ENCODE results near the gene CHD9NB. TPM values are rescaled to one million over a fixed set of nuclear protein-coding genes. Genes with fewer than 3 reads are reported as not detected.

CHD9NB gene
- total RNA-seq (10 to 100 TPM in 1 of 2 donors, 1 to 10 TPM in 1; 2.5 to 25.7 TPM), polyA plus RNA-seq (ENCODE audit: insufficient read length in 2 of 2) (1 to 10 TPM; 2.6 to 3.3 TPM)
- long read RNA-seq, donor 1, result 0 reads
- long read RNA-seq, donor 2, result 0 reads
- long read RNA-seq, donor 3, result 0 reads
- long read RNA-seq, donor 4, result 0 reads

DNA sequence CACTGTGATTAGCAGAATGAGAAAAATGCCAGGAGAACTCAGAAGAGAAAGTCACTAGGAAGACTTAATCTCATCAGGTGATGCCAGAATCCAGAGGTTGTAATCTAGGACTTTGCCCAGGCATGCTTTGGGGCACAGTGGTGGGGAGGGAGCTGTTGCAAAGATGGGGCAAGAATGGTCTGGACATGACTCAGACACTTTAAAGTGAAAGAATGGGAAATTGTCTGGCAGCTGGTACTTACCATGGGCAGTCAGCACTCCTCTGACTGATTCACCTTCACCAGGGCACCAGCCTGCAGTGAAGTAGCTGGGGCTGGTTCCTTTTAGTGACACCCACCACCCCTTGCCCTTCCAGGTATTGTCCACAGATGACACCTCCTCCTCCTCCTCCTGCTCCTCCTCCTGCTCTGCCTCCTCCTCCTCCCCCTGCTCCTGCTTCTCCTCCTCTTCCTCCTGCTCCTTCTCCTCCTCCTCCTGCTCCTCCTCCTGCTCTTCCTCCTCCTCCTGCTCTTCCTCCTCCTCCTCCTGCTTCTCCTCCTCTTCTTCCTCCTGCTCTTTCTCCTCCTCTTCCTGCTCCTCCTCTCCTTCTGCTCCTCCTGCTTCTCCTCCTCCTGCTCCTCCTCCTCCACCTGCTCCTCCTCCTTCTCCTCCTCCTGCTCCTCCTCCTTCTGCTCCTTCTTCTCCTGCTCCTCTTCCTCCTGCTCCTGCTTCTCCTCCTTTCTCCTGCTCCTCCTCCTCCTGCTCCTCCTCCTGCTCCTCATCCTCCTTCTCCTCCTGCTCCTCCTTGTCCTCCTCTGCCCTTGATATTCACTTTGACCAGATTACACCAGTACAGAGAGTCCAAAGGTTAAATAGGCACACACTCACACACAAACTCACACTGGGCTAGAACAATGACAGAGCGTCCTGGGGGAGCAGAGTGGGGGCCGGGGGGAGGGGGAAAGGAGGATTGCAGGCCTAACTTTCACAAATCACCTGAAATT, at the start of gene CHD9NB:
Gene CHD9NB (minus strand): TSS at position 379 of the 983 bp plus-strand sequence. CDS start 8,739 bp downstream, outside the sequence.
- peak in 1 of 6 donors; percentile 4 for DNase-seq (ENCODE audit: low read depth in 4 of 6, low spot score in 6 of 6)
- no CpG with 5 or more reads among the region's 2 CpGs for WGBS (ENCODE audit: insufficient coverage)
- no peaks in the 10 kb centered on the region for H3K36me3 ChIP-seq (ENCODE audit: control insufficient read depth, insufficient read depth, low read length)
- H3K9me3 ChIP-seq (ENCODE audit: control insufficient read depth, insufficient read depth, low read length), result no peaks in the 10 kb centered on the region
- H3K27ac ChIP-seq (ENCODE audit: low read depth, low read length), result no peak within 1 kb of the TSS
- H3K4me3 ChIP-seq (ENCODE audit: low read depth, low read length), result no peak within 1 kb of the TSS
- no peaks in the 10 kb centered on the region for H3K27me3 ChIP-seq (ENCODE audit: control insufficient read depth, insufficient read depth, low read length)
- H3K4me1 ChIP-seq (ENCODE audit: control insufficient read depth, insufficient read depth, low read length), result peaks cover 20% of the 10 kb centered on the region

DNA sequence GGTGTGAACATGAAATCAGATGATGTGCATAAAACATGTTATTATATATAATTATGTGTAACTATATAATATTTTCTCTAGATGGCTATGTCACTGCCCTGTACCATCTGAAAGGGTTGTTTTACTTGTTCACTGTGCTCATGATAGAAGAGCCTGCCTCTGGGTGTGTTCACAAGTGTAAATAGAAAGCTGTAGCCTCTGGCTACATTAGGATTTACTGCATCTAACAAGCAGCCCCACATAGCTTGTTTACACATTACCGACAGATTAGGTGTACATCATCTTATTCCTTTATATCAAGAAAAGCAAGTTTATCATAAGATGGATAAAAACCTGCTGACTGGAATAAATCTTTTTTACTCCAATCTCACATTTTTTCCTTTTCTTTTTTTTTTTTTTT, 48.2 kb upstream of the CHD9NB start:
- H3K4me1 ChIP-seq (ENCODE audit: control insufficient read depth, insufficient read depth, low read length), result peaks cover 28% of the 10 kb centered on the region
- no peak for DNase-seq (ENCODE audit: low read depth in 4 of 6, low spot score in 6 of 6)
- no peaks in the 10 kb centered on the region for H3K36me3 ChIP-seq (ENCODE audit: control insufficient read depth, insufficient read depth, low read length)
- peak overlapping the region; percentile 40 for H3K27ac ChIP-seq (ENCODE audit: low read depth, low read length)
- WGBS (ENCODE audit: insufficient coverage), result no CpG with 5 or more reads among the region's 1 CpG
- H3K27me3 ChIP-seq (ENCODE audit: control insufficient read depth, insufficient read depth, low read length), result no peaks in the 10 kb centered on the region
- no peaks in the 10 kb centered on the region for H3K9me3 ChIP-seq (ENCODE audit: control insufficient read depth, insufficient read depth, low read length)
- H3K4me3 ChIP-seq (ENCODE audit: low read depth, low read length), result no peak overlapping the region

DNA sequence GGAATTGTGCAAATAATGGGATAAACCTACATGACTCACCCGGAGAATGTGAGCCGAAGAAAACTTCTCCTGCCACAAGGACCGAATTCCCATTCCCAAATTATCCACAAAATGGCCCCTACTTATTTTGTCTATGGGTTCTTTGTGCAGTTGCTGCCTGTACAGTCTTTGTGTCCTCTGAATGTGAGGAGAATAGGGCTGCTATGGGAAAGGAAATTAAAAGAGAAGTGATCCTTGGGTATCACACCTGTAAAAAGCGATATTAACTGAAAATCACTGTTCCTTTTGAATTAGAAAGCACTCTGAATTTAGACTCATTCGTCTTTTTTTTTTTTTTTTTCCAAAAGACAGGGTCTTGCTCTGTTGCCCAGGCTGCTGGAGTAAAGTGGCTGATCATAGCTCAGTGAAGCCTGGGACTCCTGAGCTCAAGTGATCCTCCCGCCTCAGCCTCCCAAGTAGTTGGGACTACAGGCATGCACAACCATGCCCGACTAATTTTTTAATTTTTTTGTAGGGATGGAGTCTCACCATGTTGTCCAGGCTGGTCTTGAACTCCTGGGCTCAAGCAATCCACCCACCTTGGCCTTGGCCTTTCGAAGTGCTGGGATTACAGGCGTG, 47.5 kb upstream of the CHD9NB start:
- H3K4me3 ChIP-seq (ENCODE audit: low read depth, low read length), result peak overlapping the region; percentile 33
- peak in 1 of 6 donors; percentile 38 for DNase-seq (ENCODE audit: low read depth in 4 of 6, low spot score in 6 of 6)
- H3K27me3 ChIP-seq (ENCODE audit: control insufficient read depth, insufficient read depth, low read length), result no peaks in the 10 kb centered on the region
- 100% methylated on average over 1 of the region's 9 CpGs for WGBS (ENCODE audit: insufficient coverage)
- H3K36me3 ChIP-seq (ENCODE audit: control insufficient read depth, insufficient read depth, low read length), result no peaks in the 10 kb centered on the region
- H3K4me1 ChIP-seq (ENCODE audit: control insufficient read depth, insufficient read depth, low read length), result peaks cover 28% of the 10 kb centered on the region
- no peaks in the 10 kb centered on the region for H3K9me3 ChIP-seq (ENCODE audit: control insufficient read depth, insufficient read depth, low read length)
- H3K27ac ChIP-seq (ENCODE audit: low read depth, low read length), result peak overlapping the region; percentile 96

DNA sequence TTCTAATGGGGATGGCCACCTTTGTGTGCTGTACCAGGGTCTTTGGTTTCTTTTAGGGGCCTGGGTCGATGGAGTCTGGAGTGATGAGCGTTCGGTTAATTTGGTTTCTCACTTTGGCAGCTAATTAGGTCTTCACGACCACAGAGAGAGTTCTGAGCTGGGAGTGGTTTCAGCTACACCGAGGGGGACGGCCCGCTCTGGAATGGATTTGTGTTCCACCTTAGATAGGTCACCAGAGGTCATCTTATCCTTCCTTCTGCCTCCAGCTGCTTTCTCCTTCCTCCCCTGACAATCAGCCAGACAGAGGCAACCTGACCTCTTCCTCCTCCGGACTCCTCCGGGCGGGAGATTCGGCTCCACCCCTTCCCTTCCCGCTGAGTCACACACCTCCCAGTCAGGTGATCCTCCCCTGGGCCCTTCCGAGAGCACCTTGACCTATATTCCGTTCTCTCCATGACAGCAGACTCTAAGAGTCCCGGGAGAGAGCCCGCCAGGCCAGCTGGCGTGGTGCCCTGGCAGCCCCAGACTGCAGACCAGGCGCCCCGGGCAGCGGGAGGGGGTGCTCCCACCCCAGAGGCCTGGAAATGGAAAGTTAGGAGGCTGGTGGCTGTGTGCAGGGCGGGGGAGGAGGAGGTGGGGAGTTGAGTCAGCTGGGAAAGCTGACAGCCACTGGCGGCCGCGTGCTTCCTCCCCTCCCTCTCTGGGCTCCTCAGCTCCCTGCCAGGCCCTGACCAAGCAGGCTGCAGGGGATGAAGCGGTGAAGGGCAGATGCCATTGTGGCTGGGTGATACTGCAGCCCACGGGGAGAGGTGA, 46.8 kb upstream of the CHD9NB start:
- no peaks in the 10 kb centered on the region for H3K36me3 ChIP-seq (ENCODE audit: control insufficient read depth, insufficient read depth, low read length)
- peak overlapping the region; percentile 96 for H3K27ac ChIP-seq (ENCODE audit: low read depth, low read length)
- no peaks in the 10 kb centered on the region for H3K9me3 ChIP-seq (ENCODE audit: control insufficient read depth, insufficient read depth, low read length)
- DNase-seq (ENCODE audit: low read depth in 4 of 6, low spot score in 6 of 6), result peak; percentile 56 to 91 (median 71)
- peak overlapping the region; percentile 33 for H3K4me3 ChIP-seq (ENCODE audit: low read depth, low read length)
- WGBS (ENCODE audit: insufficient coverage), result 3% methylated on average over 16 of the region's 26 CpGs
- H3K27me3 ChIP-seq (ENCODE audit: control insufficient read depth, insufficient read depth, low read length), result no peaks in the 10 kb centered on the region
- H3K4me1 ChIP-seq (ENCODE audit: control insufficient read depth, insufficient read depth, low read length), result peaks cover 28% of the 10 kb centered on the region

DNA sequence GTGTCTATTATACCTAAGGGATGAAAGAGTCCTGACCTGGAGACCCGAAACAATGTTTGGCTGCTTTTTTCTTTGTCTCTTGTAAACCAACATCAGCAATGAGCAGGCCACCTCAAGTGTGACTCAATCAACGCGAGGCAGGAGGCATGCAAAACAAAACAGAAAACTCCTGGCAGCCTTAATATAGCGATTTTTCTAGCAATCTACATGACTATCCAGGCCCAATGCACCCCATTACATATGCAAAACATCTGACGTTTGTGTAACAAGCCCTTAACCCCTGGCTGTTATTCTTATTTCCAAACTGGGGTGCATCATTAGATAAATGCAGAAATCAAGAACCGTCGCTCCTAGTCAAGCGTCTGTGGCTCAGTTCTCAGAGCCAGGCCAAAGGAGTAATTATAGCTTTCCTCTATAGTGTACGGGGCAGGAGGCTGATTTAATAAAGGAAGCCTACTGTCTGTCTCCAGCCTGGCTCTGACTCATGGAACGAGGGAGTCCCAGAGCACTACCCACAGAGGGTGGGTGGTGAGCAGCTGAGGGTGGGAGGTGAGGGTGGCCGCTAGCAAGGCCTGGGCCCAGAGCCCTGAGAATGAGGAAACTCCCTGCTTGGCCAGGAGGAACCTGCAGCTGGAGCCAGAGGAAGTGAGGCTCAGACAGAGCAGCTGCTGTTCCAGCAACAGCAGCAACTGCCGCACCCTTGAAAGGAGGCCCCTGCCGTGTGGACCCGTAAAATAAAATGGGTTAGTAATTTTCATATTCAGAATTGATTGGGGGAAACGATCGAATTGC, 46.0 kb upstream of the CHD9NB start:
- H3K4me1 ChIP-seq (ENCODE audit: control insufficient read depth, insufficient read depth, low read length), result peaks cover 34% of the 10 kb centered on the region
- no peaks in the 10 kb centered on the region for H3K27me3 ChIP-seq (ENCODE audit: control insufficient read depth, insufficient read depth, low read length)
- peak overlapping the region; percentile 33 for H3K4me3 ChIP-seq (ENCODE audit: low read depth, low read length)
- peaks cover 2% of the 10 kb centered on the region for H3K36me3 ChIP-seq (ENCODE audit: control insufficient read depth, insufficient read depth, low read length)
- DNase-seq (ENCODE audit: low read depth in 4 of 6, low spot score in 6 of 6), result peak in 5 of 6 donors; percentile 29 to 83 (median 70)
- H3K27ac ChIP-seq (ENCODE audit: low read depth, low read length), result peak overlapping the region; percentile 96
- no peaks in the 10 kb centered on the region for H3K9me3 ChIP-seq (ENCODE audit: control insufficient read depth, insufficient read depth, low read length)
- WGBS (ENCODE audit: insufficient coverage), result 11% methylated on average over 13 of the region's 16 CpGs

DNA sequence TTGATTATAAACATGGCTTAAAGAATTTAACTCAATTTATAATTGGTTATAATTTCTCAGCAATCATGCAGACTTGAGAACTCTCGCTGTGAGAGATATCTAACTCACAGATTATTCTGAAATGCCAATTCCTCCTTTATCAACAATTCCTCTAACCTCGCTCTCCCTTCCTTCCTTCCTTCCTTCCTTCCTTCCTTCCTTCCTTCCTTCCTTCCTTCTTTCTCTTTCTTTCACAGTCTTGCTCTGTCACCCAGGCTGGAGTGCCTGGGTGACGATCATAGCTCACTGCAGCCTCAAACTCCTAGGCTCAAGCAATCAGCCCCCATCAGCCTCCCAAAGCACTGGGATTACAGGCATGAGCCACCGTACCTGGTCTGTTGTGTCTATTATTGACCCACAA, 44.5 kb upstream of the CHD9NB start:
- Histone ChIP-seq H3K27me3 (ENCODE audit: control insufficient read depth, insufficient read depth, low read length) (no peaks in the 10 kb centered on the region), H3K4me3 (ENCODE audit: low read depth, low read length) (no peak overlapping the region), H3K36me3 (ENCODE audit: control insufficient read depth, insufficient read depth, low read length) (peaks cover 2% of the 10 kb centered on the region), H3K9me3 (ENCODE audit: control insufficient read depth, insufficient read depth, low read length) (no peaks in the 10 kb centered on the region), H3K4me1 (ENCODE audit: control insufficient read depth, insufficient read depth, low read length) (peaks cover 42% of the 10 kb centered on the region), H3K27ac (ENCODE audit: low read depth, low read length) (no peak overlapping the region)
- DNase-seq (ENCODE audit: low read depth in 4 of 6, low spot score in 6 of 6), result no peak
- 73% methylated on average over 4 of the region's 4 CpGs for WGBS (ENCODE audit: insufficient coverage)

DNA sequence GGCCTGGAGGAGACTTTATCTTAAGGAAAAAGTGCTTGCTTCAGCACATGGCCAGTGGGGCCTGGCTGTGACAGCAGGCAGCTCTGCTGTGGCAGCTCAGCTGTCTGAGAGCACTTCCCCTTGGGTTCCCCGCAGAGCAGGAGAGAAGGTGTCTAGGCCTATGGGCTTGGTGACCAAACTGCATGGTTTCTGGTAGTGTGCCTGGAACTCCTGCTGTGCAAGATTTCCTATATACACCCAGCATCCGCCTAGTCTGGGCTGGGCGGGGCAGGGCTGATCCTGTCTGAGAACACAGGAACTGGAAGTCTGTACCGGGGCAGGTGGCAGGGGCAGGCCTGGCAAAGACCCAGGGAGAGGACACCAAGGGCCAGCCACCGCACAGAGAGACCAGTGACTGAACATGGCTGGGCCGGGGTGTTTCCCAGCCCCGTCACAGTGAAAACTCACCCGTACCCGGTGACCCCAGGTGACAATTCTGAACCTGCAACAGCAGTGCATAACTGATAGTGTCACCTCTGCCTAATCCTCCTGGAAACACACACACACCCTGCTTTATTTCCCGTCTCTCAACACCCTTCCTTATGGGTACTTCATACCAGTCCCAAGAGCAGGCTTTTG, 41.4 kb upstream of the CHD9NB start:
- H3K4me1 ChIP-seq (ENCODE audit: control insufficient read depth, insufficient read depth, low read length), result peaks cover 56% of the 10 kb centered on the region
- no peak overlapping the region for H3K4me3 ChIP-seq (ENCODE audit: low read depth, low read length)
- H3K27me3 ChIP-seq (ENCODE audit: control insufficient read depth, insufficient read depth, low read length), result no peaks in the 10 kb centered on the region
- H3K27ac ChIP-seq (ENCODE audit: low read depth, low read length), result peak overlapping the region; percentile 51
- peaks cover 2% of the 10 kb centered on the region for H3K36me3 ChIP-seq (ENCODE audit: control insufficient read depth, insufficient read depth, low read length)
- no peaks in the 10 kb centered on the region for H3K9me3 ChIP-seq (ENCODE audit: control insufficient read depth, insufficient read depth, low read length)
- peak in 1 of 6 donors; percentile 34 for DNase-seq (ENCODE audit: low read depth in 4 of 6, low spot score in 6 of 6)
- WGBS (ENCODE audit: insufficient coverage), result 72% methylated on average over 9 of the region's 10 CpGs

DNA sequence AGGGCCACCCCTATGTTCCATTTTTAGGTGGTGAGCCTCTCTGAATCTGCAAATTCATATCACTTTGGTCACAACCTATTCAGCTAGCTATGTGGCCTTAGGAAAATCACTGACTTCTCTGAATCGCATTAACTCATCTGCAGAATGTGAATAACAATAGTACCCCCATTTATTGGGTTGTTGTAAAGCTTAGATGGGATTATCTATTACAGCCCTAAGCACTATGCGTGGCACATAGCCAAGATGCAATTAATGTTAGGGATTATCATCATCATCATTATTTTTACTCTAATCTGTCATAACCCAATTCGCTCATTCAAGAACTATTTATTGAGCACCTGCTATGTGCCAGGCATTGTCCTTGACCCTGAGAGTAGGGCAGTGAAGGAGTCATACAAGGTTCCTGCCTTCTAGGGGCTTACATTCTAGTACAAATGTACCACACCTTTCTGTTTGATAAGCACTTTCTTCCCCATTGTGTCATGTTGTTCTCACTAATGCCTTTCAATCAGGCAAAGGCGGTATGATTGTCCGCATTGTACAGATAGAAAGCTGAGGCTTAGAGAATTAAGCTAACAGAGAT, 40.6 kb upstream of the CHD9NB start:
- 100% methylated on average over 1 of the region's 5 CpGs for WGBS (ENCODE audit: insufficient coverage)
- H3K36me3 ChIP-seq (ENCODE audit: control insufficient read depth, insufficient read depth, low read length), result peaks cover 2% of the 10 kb centered on the region
- no peaks in the 10 kb centered on the region for H3K27me3 ChIP-seq (ENCODE audit: control insufficient read depth, insufficient read depth, low read length)
- no peak for DNase-seq (ENCODE audit: low read depth in 4 of 6, low spot score in 6 of 6)
- no peak overlapping the region for H3K27ac ChIP-seq (ENCODE audit: low read depth, low read length)
- peaks cover 49% of the 10 kb centered on the region for H3K4me1 ChIP-seq (ENCODE audit: control insufficient read depth, insufficient read depth, low read length)
- no peaks in the 10 kb centered on the region for H3K9me3 ChIP-seq (ENCODE audit: control insufficient read depth, insufficient read depth, low read length)
- H3K4me3 ChIP-seq (ENCODE audit: low read depth, low read length), result no peak overlapping the region
